HEK293 (cell line): ENCODE data around the gene CCT6B.

Source experiments
- CTCF ChIA-PET: fragments of 350-600 bp; formaldehyde crosslinking; extraction: SDS; loops from one replicate; lab custom pipeline; 2021; ENCODE audit warnings: antibody characterized with exemption; lab: Yijun Ruan, JAX
- POLR2A ChIA-PET: fragments of 300-600 bp; formaldehyde crosslinking; extraction: SDS; loops from one replicate; lab custom pipeline; 2020; ENCODE audit warnings: antibody characterized with exemption, inconsistent platforms; lab: Yijun Ruan, JAX
- H3K27ac ChIP-seq: fragments of 200-500 bp; sonication (Bioruptor generic); 2 replicates; pipeline ENCODE4 v1.5.1; 2014; ENCODE audit warnings: low read depth, low read length, control low read depth, inconsistent platforms; ENCODE audit errors: extremely low read depth
- H3K36me3 ChIP-seq, 2 experiments: fragments of 200-500 bp in 1 of 2; sonication (Bioruptor generic) in 1 of 2; 1 replicate in 1 of 2; 2 replicates in 1 of 2; pipeline ENCODE4 v1.5.1; 2014 to 2017; ENCODE audit warnings: inconsistent platforms in 2 of 2, low read length in 2 of 2; ENCODE audit not compliant: control insufficient read depth in 2 of 2, insufficient read depth in 1 of 2
- H3K4me1 ChIP-seq: fragments of 200-500 bp; sonication (Bioruptor generic); 2 replicates; pipeline ENCODE4 v1.5.1; 2014; ENCODE audit warnings: mild to moderate bottlenecking, low read length, inconsistent platforms; ENCODE audit not compliant: control insufficient read depth, insufficient read depth
- H3K4me3 ChIP-seq: 2 replicates; pipeline ENCODE4 v1.5.1; 2011; ENCODE audit warnings: low read depth, mild to moderate bottlenecking, control low read depth, low read length, moderate library complexity
- H3K9me3 ChIP-seq: fragments of 200-500 bp; sonication (Bioruptor generic); 2 replicates; pipeline ENCODE4 v1.5.1; 2014; ENCODE audit warnings: low read depth, low read length, inconsistent platforms; ENCODE audit not compliant: control insufficient read depth, insufficient read depth
- BCL11A ChIP-seq: fragments of 450-650 bp; formaldehyde crosslinking; IDR thresholded peaks from 2 replicates; pipeline ENCODE4 v1.5.1; 2016; ENCODE audit warnings: low read depth, missing biosample characterization, missing genetic modification characterization
- GLIS2 ChIP-seq: fragments of 450-650 bp; formaldehyde crosslinking; IDR thresholded peaks from 2 replicates; pipeline ENCODE4 v1.5.1; 2016; ENCODE audit warnings: missing biosample characterization, missing genetic modification characterization
- HOXD13 ChIP-seq: sonication (generic); formaldehyde crosslinking; IDR thresholded peaks from 2 replicates; pipeline ENCODE4 v1.8.0; 2022; ENCODE audit warnings: missing genetic modification reagents, borderline replicate concordance
- KLF1 ChIP-seq: fragments of 450-650 bp; formaldehyde crosslinking; IDR thresholded peaks from 2 replicates; pipeline ENCODE4 v1.5.1; 2016; ENCODE audit warnings: missing biosample characterization, missing genetic modification characterization
- KLF9 ChIP-seq: fragments of 450-650 bp; formaldehyde crosslinking; IDR thresholded peaks from 2 replicates; pipeline ENCODE4 v1.5.1; 2016; ENCODE audit warnings: missing biosample characterization, missing genetic modification characterization, low read depth
- MZF1 ChIP-seq: fragments of 450-650 bp; formaldehyde crosslinking; IDR thresholded peaks from 2 replicates; pipeline ENCODE4 v1.5.1; 2017; ENCODE audit warnings: missing biosample characterization, missing genetic modification characterization, borderline replicate concordance
- RBAK ChIP-seq: fragments of 450-650 bp; formaldehyde crosslinking; IDR thresholded peaks from 2 replicates; pipeline ENCODE4 v1.5.1; 2016; ENCODE audit warnings: missing biosample characterization, missing genetic modification characterization
- ZNF112 ChIP-seq: fragments of 450-650 bp; formaldehyde crosslinking; IDR thresholded peaks from 2 replicates; pipeline ENCODE4 v1.5.0; 2017; ENCODE audit warnings: missing biosample characterization, missing genetic modification characterization
- ZNF132 ChIP-seq: fragments of 450-650 bp; formaldehyde crosslinking; IDR thresholded peaks from 2 replicates; pipeline ENCODE4 v1.5.1; 2017; ENCODE audit warnings: missing biosample characterization, missing genetic modification characterization, borderline replicate concordance
- ZNF221 ChIP-seq: fragments of 450-650 bp; formaldehyde crosslinking; IDR thresholded peaks from 2 replicates; pipeline ENCODE4 v1.5.1; 2017; ENCODE audit warnings: missing biosample characterization, missing genetic modification characterization, borderline replicate concordance
- ZNF23 ChIP-seq: fragments of 450-650 bp; formaldehyde crosslinking; IDR thresholded peaks from 2 replicates; pipeline ENCODE4 v1.5.1; 2016; ENCODE audit warnings: missing biosample characterization, missing genetic modification characterization, borderline replicate concordance
- ZNF266 ChIP-seq: fragments of 450-650 bp; formaldehyde crosslinking; IDR thresholded peaks from 2 replicates; pipeline ENCODE4 v1.5.1; 2016; ENCODE audit warnings: missing biosample characterization, missing genetic modification characterization, low read depth
- ZNF341 ChIP-seq: fragments of 450-650 bp; formaldehyde crosslinking; IDR thresholded peaks from 2 replicates; pipeline ENCODE4; 2016; ENCODE audit warnings: low read depth, missing biosample characterization, missing genetic modification characterization
- ZNF544 ChIP-seq: fragments of 450-650 bp; formaldehyde crosslinking; IDR thresholded peaks from 2 replicates; pipeline ENCODE4 v1.5.0; 2017; ENCODE audit warnings: missing biosample characterization, missing genetic modification characterization
- ZNF747 ChIP-seq: fragments of 450-650 bp; formaldehyde crosslinking; IDR thresholded peaks from 2 replicates; pipeline ENCODE4 v1.5.1; 2016; ENCODE audit warnings: missing biosample characterization, missing genetic modification characterization
- ZNF777 ChIP-seq: fragments of 450-650 bp; formaldehyde crosslinking; IDR thresholded peaks from 2 replicates; pipeline ENCODE4 v1.5.1; 2017; ENCODE audit warnings: missing biosample characterization, missing genetic modification characterization, borderline replicate concordance
- ZNF791 ChIP-seq: fragments of 450-650 bp; formaldehyde crosslinking; IDR thresholded peaks from 2 replicates; pipeline ENCODE4 v1.5.1; 2016; ENCODE audit warnings: missing biosample characterization, missing genetic modification characterization
- TF ChIP-seq, protein P1 (sequence below): fragments of 450-650 bp; formaldehyde crosslinking; IDR thresholded peaks from 2 replicates; pipeline ENCODE4 v1.5.1; 2016; ENCODE audit warnings: missing biosample characterization, missing genetic modification characterization
- TF ChIP-seq, protein P2 (sequence below): fragments of 450-650 bp; formaldehyde crosslinking; IDR thresholded peaks from 2 replicates; pipeline ENCODE4 v1.5.1; 2016; ENCODE audit warnings: missing biosample characterization, missing genetic modification characterization
- TF ChIP-seq, protein P3 (sequence below): fragments of 450-650 bp; formaldehyde crosslinking; IDR thresholded peaks from 2 replicates; pipeline ENCODE4 v1.5.1; 2016; ENCODE audit warnings: missing biosample characterization, missing genetic modification characterization
- TF ChIP-seq, protein P4 (sequence below): fragments of 450-650 bp; formaldehyde crosslinking; IDR thresholded peaks from 2 replicates; pipeline ENCODE4 v1.5.1; 2016; ENCODE audit warnings: missing biosample characterization, missing genetic modification characterization
- TF ChIP-seq, protein P5 (sequence below): fragments of 450-650 bp; formaldehyde crosslinking; IDR thresholded peaks from 2 replicates; pipeline ENCODE4 v1.5.1; 2016; ENCODE audit warnings: missing biosample characterization, missing genetic modification characterization
- TF ChIP-seq, protein P6 (sequence below): sonication (generic); formaldehyde crosslinking; IDR thresholded peaks from 2 replicates; pipeline ENCODE4 v1.8.1; 2022; ENCODE audit warnings: mild to moderate bottlenecking, moderate library complexity, missing genetic modification reagents
- TF ChIP-seq, protein P7 (sequence below): fragments of 450-650 bp; formaldehyde crosslinking; IDR thresholded peaks from 2 replicates; pipeline ENCODE4 v1.5.1; 2016; ENCODE audit warnings: missing biosample characterization, missing genetic modification characterization

The CCT6B gene

DNA sequence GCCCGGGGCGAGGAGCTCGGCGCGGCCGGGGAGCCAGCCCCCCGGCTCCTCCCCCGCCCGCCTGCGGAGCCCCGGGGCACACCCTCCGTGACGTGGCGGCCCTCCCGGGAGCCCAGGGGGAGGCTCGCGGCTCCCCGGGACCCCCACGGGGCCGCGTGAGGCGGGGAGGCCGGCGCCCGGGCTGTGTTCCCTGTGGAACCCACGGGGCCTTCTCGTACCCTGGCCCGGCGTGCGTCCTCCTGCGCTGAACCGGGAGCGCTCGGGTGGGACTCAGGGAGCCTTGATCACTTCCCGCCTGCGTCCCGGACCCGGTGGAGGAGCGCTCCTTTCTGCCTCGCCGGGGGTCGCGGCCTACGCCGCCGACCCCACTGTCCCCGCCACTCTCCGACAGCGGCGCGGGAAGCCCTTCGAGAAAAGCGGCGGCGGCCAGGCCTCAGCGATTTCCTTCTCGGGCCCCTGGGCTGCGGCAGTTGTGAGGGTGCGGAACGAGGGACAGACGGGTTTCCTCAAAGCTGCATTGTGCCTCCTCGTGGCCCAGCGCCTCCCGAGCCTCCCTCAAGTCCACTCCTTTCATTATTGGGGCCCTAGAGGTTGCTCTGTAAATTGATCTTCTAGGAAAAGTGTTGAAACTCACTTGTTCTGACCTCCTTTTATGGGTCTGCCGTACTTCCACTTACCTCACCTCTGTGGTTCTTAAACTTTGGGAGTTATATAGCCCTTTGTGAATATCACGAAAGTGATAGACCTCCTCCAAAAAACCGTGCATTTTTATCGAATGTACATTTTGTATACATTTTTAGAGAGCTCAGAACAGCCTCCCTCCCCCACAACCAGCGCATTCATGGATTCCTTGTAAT, 19.6 kb upstream of the CCT6B start:
- Histone ChIP-seq H3K4me3 (peak overlapping the region; percentile 84), H3K27ac (peak overlapping the region; percentile 94), H3K4me1 (peaks cover 10% of the 10 kb centered on the region), H3K9me3 (no peaks in the 10 kb centered on the region), H3K36me3 (peaks cover 20 to 30% of the 10 kb centered on the region in 2 experiments)
- CTCF ChIA-PET = interaction anchor here (0.6 to 2.4 kb wide), 5 partner anchors 118 to 561 kb away, joined by 3 to 12 read pairs (median 3); partner anchors contain the start of gene RAD51D
- POLR2A ChIA-PET = interaction anchor here (1.1 to 1.6 kb wide), 4 partner anchors 12 to 82 kb away, joined by 3 to 5 read pairs (median 4); partner anchors contain the start of genes CCT6B, RFFL and ZNF830
- peak; percentile 48; the same call in 1 of the 2 replicates for TF ChIP-seq ZNF777
- TF ChIP-seq, protein P1, sequence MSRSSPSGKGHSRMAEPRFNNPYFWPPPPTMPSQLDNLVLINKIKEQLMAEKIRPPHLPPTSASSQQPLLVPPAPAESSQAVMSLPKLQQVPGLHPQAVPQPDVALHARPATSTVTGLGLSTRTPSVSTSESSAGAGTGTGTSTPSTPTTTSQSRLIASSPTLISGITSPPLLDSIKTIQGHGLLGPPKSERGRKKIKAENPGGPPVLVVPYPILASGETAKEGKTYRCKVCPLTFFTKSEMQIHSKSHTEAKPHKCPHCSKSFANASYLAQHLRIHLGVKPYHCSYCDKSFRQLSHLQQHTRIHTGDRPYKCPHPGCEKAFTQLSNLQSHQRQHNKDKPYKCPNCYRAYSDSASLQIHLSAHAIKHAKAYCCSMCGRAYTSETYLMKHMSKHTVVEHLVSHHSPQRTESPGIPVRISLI = no peak
- TF ChIP-seq RBAK (tag by site-specific recombination) = no peak
- TF ChIP-seq ZNF221 (tag by site-specific recombination) = no peak
- no peak for TF ChIP-seq ZNF23 (tag by site-specific recombination)
- TF ChIP-seq KLF1 (tag by site-specific recombination) = no peak
- TF ChIP-seq ZNF544 (tag by site-specific recombination) = no peak
- no peak for TF ChIP-seq ZNF132 (tag by site-specific recombination)
- TF ChIP-seq ZNF791 (tag by site-specific recombination) = no peak
- TF ChIP-seq, protein P2, sequence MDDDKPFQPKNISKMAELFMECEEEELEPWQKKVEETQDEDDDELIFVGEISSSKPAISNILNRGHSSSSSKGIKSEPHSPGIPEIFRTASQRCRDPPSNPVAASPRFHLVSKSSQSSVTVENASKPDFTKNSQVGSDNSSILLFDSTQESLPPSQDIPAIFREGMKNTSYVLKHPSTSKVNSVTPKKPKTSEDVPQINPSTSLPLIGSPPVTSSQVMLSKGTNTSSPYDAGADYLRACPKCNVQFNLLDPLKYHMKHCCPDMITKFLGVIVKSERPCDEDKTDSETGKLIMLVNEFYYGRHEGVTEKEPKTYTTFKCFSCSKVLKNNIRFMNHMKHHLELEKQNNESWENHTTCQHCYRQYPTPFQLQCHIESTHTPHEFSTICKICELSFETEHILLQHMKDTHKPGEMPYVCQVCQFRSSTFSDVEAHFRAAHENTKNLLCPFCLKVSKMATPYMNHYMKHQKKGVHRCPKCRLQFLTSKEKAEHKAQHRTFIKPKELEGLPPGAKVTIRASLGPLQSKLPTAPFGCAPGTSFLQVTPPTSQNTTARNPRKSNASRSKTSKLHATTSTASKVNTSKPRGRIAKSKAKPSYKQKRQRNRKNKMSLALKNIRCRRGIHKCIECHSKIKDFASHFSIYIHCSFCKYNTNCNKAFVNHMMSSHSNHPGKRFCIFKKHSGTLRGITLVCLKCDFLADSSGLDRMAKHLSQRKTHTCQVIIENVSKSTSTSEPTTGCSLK (tag by site-specific recombination) = no peak
- no peak for TF ChIP-seq KLF9 (tag by site-specific recombination)
- TF ChIP-seq, protein P3, sequence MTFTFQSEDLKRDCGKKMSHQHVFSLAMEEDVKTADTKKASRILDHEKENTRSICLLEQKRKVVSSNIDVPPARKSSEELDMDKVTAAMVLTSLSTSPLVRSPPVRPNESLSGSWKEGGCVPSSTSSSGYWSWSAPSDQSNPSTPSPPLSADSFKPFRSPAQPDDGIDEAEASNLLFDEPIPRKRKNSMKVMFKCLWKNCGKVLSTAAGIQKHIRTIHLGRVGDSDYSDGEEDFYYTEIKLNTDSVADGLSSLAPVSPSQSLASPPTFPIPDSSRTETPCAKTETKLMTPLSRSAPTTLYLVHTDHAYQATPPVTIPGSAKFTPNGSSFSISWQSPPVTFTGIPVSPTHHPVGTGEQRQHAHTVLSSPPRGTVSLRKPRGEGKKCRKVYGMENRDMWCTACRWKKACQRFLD = no peak
- peak; percentile 97 for TF ChIP-seq GLIS2 (tag by site-specific recombination)
- no peak for TF ChIP-seq ZNF112 (tag by site-specific recombination)
- TF ChIP-seq, protein P4, sequence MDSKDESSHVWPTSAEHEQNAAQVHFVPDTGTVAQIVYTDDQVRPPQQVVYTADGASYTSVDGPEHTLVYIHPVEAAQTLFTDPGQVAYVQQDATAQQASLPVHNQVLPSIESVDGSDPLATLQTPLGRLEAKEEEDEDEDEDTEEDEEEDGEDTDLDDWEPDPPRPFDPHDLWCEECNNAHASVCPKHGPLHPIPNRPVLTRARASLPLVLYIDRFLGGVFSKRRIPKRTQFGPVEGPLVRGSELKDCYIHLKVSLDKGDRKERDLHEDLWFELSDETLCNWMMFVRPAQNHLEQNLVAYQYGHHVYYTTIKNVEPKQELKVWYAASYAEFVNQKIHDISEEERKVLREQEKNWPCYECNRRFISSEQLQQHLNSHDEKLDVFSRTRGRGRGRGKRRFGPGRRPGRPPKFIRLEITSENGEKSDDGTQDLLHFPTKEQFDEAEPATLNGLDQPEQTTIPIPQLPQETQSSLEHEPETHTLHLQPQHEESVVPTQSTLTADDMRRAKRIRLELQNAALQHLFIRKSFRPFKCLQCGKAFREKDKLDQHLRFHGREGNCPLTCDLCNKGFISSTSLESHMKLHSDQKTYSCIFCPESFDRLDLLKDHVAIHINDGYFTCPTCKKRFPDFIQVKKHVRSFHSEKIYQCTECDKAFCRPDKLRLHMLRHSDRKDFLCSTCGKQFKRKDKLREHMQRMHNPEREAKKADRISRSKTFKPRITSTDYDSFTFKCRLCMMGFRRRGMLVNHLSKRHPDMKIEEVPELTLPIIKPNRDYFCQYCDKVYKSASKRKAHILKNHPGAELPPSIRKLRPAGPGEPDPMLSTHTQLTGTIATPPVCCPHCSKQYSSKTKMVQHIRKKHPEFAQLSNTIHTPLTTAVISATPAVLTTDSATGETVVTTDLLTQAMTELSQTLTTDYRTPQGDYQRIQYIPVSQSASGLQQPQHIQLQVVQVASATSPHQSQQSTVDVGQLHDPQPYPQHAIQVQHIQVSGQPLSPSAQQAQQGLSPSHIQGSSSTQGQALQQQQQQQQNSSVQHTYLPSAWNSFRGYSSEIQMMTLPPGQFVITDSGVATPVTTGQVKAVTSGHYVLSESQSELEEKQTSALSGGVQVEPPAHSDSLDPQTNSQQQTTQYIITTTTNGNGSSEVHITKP (tag by site-specific recombination) = peak; percentile 44; the same call in 1 of the 2 replicates
- TF ChIP-seq ZNF266 (tag by site-specific recombination) = no peak
- no peak; the same call in 1 of the 2 replicates for TF ChIP-seq BCL11A (tag by site-specific recombination)
- no peak for TF ChIP-seq MZF1 (tag by site-specific recombination)
- TF ChIP-seq ZNF747 = no peak
- TF ChIP-seq, protein P5, sequence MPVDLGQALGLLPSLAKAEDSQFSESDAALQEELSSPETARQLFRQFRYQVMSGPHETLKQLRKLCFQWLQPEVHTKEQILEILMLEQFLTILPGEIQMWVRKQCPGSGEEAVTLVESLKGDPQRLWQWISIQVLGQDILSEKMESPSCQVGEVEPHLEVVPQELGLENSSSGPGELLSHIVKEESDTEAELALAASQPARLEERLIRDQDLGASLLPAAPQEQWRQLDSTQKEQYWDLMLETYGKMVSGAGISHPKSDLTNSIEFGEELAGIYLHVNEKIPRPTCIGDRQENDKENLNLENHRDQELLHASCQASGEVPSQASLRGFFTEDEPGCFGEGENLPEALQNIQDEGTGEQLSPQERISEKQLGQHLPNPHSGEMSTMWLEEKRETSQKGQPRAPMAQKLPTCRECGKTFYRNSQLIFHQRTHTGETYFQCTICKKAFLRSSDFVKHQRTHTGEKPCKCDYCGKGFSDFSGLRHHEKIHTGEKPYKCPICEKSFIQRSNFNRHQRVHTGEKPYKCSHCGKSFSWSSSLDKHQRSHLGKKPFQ (tag by site-specific recombination) = no peak
- TF ChIP-seq, protein P6, sequence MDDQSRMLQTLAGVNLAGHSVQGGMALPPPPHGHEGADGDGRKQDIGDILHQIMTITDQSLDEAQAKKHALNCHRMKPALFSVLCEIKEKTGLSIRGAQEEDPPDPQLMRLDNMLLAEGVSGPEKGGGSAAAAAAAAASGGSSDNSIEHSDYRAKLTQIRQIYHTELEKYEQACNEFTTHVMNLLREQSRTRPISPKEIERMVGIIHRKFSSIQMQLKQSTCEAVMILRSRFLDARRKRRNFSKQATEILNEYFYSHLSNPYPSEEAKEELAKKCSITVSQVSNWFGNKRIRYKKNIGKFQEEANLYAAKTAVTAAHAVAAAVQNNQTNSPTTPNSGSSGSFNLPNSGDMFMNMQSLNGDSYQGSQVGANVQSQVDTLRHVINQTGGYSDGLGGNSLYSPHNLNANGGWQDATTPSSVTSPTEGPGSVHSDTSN = 0 out of 2 replicates have a peak, but pooled peaks have one; percentile 50
- no peak for TF ChIP-seq HOXD13 (CRISPR knock-in tag)
- no peak for TF ChIP-seq ZNF341 (tag by site-specific recombination)
- TF ChIP-seq, protein P7, sequence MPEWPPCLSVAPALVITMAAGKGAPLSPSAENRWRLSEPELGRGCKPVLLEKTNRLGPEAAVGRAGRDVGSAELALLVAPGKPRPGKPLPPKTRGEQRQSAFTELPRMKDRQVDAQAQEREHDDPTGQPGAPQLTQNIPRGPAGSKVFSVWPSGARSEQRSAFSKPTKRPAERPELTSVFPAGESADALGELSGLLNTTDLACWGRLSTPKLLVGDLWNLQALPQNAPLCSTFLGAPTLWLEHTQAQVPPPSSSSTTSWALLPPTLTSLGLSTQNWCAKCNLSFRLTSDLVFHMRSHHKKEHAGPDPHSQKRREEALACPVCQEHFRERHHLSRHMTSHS = no peak
